IPS DF 19.7 (cell line): Measurements from ENCODE around the gene UCKL1.

Source experiments
- DNase-seq: peaks from one replicate; pipeline ENCODE4 v3.0.0-alpha.2; 2013; ENCODE audit warnings: low read depth, low spot score

Gene UCKL1

DNA sequence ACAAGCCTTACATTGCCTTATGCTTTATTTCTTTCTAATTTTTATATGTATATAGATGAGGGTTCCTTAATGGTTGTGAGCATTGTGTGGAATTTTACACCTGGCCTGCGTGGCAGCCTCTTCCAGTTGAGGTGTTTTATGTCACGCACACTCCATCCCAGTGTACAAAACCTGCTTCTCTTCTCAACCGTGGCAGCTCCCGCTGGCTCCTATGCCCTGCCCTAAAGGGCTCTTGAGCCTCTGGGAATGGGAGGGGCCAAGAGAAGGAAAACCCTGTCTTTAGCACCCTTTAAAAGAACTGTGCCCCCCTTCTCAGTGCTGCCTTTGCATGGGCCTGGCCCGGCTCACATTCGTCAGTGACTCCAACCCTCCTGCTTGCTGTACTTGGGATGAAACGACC, 65.6 kb downstream of the UCKL1 start:
- no peak for DNase-seq

DNA sequence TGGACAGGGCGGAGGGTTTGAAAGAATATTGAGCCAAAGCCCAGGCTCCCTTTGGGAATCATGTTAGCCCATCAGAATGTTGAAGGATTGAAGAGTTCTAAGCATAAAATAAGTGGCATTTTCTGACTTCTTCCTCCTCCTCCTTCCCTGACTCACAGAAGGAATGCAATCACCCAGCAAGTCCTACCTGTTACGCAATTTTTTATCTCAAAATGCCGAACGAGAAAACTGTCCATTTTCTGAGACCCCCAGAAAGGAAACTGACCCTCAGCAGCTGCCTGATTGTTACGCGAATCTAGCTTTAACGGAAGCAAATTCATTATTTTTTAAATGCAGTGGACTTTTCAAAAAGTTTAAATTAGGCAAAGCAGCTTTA, 66.0 kb downstream of the UCKL1 start:
- DNase-seq: no peak
